DOHH2 (cell line): ENCODE data around the gene CHRNA5.

ENCODE experiments used
- H3F3A ChIP-seq: fragments of 200-600 bp; sonication (generic), shearing (Covaris generic); 2 replicates; pipeline ENCODE4 v1.6.0; 2016; ENCODE audit warnings: antibody characterized with exemption, mild to moderate bottlenecking; ENCODE audit not compliant: control insufficient read depth, insufficient read depth
- H3K27ac ChIP-seq: fragments of 200-600 bp; sonication (generic); 2 replicates; pipeline ENCODE4 v1.5.1; 2014; ENCODE audit warnings: low read depth, mild to moderate bottlenecking, low read length, moderate library complexity
- H3K27me3 ChIP-seq: fragments of 200-600 bp; sonication (generic); 2 replicates; pipeline ENCODE4 v1.6.1; 2014; ENCODE audit warnings: mild to moderate bottlenecking, low read length, mixed read lengths; ENCODE audit not compliant: control insufficient read depth
- H3K36me3 ChIP-seq: fragments of 200-600 bp; sonication (generic); 2 replicates; pipeline ENCODE4 v1.6.1; 2014; ENCODE audit warnings: mild to moderate bottlenecking, low read length, moderate library complexity, mixed read lengths; ENCODE audit not compliant: control insufficient read depth
- H3K4me1 ChIP-seq: fragments of 200-600 bp; sonication (generic); 2 replicates; pipeline ENCODE4 v1.6.1; 2014; ENCODE audit warnings: mild to moderate bottlenecking, low read length, mixed read lengths; ENCODE audit not compliant: control insufficient read depth
- H3K4me2 ChIP-seq: fragments of 200-600 bp; sonication (generic); 2 replicates; pipeline ENCODE4 v1.6.0; 2014; ENCODE audit warnings: mild to moderate bottlenecking, low read length, moderate library complexity
- H3K4me3 ChIP-seq: fragments of 200-600 bp; sonication (generic); 2 replicates; pipeline ENCODE4 v1.5.1; 2014; ENCODE audit warnings: mild to moderate bottlenecking, low read length, mixed read lengths
- H3K79me2 ChIP-seq: fragments of 200-600 bp; sonication (generic); 2 replicates; pipeline ENCODE4 v1.6.1; 2014; ENCODE audit warnings: mild to moderate bottlenecking, low read length, mixed read lengths; ENCODE audit not compliant: control insufficient read depth
- H3K9me2 ChIP-seq: fragments of 200-600 bp; sonication (generic); replicated peaks from 2 replicates; pipeline ENCODE4 v1.6.1; 2014; ENCODE audit warnings: mild to moderate bottlenecking, low read length, mixed read lengths; ENCODE audit not compliant: control insufficient read depth
- H3K9me3 ChIP-seq: fragments of 200-600 bp; sonication (generic); 2 replicates; pipeline ENCODE4 v1.6.1; 2014; ENCODE audit warnings: antibody characterized with exemption, low read length, mixed read lengths; ENCODE audit not compliant: control insufficient read depth, insufficient read depth
- H4K20me1 ChIP-seq: fragments of 200-600 bp; sonication (generic); 2 replicates; pipeline ENCODE4 v1.6.0; 2014; ENCODE audit warnings: low read depth, mild to moderate bottlenecking, antibody characterized with exemption, low read length, moderate library complexity; ENCODE audit not compliant: control insufficient read depth, insufficient read depth
- EZH2phosphoT487 ChIP-seq: fragments of 200-600 bp; sonication (generic); IDR thresholded peaks from 2 replicates; pipeline ENCODE4 v1.6.1; 2017; ENCODE audit warnings: borderline replicate concordance, mild to moderate bottlenecking, antibody characterized with exemption, low read length, moderate library complexity, mixed read lengths
- TF ChIP-seq, protein P1 (sequence below): fragments of 200-600 bp; sonication (generic); IDR thresholded peaks from one replicate; pipeline ENCODE4 v1.5.1; 2014; ENCODE audit warnings: antibody characterized with exemption, mild to moderate bottlenecking, low read depth, low read length; ENCODE audit not compliant: poor library complexity, severe bottlenecking

Gene CHRNA5

DNA sequence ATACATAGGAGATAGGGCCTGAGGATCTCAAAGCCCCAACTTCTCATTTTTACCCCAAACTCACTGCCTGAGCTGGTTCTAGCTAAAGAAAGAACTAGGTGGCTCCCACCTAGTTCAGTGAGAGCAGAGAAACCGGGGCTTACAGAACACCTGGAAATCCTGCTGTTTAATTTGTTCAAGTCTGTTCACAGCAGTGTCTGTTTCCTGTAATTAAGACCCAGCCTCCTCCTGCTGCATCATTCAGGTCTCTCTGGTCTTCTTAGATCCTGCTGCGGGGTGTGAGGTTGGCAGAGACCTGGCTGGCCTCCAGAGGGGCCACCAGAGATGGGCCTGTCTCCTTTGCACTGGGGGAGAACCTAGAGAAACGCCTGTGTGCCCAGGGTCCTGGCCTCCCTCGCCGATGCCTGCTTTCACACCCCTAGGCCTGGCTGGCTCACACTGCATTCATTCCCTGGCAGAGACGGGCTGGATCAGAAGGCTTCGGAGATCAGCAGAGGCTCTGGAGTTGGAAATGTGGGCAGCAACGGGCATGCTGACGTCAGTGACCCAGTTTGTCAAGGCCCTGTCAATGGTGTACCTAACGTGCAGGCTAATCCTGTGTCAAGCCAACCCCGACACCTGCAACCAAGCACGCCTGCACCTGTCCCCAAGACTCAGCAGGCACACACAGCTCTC lies 60.4 kb downstream of the CHRNA5 start:
- Histone ChIP-seq H3K4me3 (no peak overlapping the region), H3K4me1 (no peaks in the 10 kb centered on the region), H3K27ac (no peak overlapping the region), H3K79me2 (no peaks in the 10 kb centered on the region), H3K27me3 (peaks cover 2% of the 10 kb centered on the region; the same call in 1 of the 2 replicates), H3F3A (no peaks in the 10 kb centered on the region), H3K36me3 (no peaks in the 10 kb centered on the region), H4K20me1 (no peaks in the 10 kb centered on the region), H3K9me2 (no peaks in the 10 kb centered on the region), H3K9me3 (no peaks in the 10 kb centered on the region), H3K4me2 (no peak overlapping the region)
- TF ChIP-seq, protein P1, sequence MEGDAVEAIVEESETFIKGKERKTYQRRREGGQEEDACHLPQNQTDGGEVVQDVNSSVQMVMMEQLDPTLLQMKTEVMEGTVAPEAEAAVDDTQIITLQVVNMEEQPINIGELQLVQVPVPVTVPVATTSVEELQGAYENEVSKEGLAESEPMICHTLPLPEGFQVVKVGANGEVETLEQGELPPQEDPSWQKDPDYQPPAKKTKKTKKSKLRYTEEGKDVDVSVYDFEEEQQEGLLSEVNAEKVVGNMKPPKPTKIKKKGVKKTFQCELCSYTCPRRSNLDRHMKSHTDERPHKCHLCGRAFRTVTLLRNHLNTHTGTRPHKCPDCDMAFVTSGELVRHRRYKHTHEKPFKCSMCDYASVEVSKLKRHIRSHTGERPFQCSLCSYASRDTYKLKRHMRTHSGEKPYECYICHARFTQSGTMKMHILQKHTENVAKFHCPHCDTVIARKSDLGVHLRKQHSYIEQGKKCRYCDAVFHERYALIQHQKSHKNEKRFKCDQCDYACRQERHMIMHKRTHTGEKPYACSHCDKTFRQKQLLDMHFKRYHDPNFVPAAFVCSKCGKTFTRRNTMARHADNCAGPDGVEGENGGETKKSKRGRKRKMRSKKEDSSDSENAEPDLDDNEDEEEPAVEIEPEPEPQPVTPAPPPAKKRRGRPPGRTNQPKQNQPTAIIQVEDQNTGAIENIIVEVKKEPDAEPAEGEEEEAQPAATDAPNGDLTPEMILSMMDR: no peak
- no peak for TF ChIP-seq EZH2phosphoT487

DNA sequence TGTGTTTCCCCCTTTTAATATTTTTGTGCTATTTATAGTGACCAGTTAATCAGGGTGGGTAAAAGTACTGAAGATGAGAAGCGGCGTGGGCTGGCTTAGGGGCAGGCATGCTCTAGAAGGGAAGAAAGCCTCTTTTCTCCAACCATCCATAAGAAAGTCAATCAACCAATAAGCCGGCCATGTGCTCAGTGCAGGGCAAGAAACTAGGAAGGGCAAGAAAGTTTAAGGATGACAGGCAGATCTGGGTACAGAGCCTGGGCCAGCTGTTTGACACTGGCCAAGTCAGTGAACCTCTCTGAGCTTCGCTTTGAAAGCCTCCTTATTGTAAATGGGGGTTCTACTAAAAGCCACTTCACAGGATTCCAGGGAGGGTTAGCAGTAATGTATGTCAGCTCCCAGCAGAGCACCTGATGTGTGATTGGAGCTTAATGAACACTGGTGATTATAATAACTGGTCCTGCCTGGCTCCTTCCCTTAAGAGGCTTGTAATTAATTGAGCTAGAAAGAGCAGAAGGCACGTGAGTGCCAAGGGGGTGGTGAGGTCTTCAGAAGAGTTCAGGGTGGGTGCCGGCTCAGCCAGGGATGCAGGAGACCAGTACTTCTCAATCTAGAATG lies 61.2 kb downstream of the CHRNA5 start:
- Histone ChIP-seq H3K4me3 (no peak overlapping the region), H4K20me1 (no peaks in the 10 kb centered on the region), H3K27ac (no peak overlapping the region), H3K79me2 (no peaks in the 10 kb centered on the region), H3K4me1 (no peaks in the 10 kb centered on the region), H3K9me2 (no peaks in the 10 kb centered on the region), H3K4me2 (no peak overlapping the region), H3K36me3 (no peaks in the 10 kb centered on the region), H3K27me3 (peaks cover 2% of the 10 kb centered on the region; the same call in 1 of the 2 replicates), H3F3A (no peaks in the 10 kb centered on the region), H3K9me3 (no peaks in the 10 kb centered on the region)
- TF ChIP-seq, protein P1: no peak
- TF ChIP-seq EZH2phosphoT487: no peak

DNA sequence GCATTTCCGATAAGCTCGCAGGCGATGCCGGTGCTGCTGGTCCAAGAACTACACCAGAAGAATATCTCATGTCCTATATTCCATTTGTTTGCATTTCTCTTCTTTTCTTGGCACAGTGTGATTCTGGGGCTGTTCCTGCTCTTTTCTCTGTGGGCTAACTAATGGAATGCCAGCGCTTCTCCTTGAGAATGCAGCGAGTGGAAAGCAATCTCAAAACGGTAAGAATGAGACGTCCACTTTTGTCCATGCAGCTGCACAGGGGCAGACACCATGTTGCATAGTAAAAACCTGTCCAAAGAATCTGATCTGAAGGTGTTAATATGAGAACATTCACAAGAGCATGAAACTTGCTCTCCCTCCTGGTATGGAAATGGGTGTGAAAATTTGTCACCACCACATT lies 62.0 kb downstream of the CHRNA5 start:
- Histone ChIP-seq H3K27ac (no peak overlapping the region), H3K36me3 (no peaks in the 10 kb centered on the region), H3K27me3 (peaks cover 2% of the 10 kb centered on the region; the same call in 1 of the 2 replicates), H3F3A (no peaks in the 10 kb centered on the region), H3K9me3 (no peaks in the 10 kb centered on the region), H3K9me2 (no peaks in the 10 kb centered on the region), H3K4me3 (no peak overlapping the region), H3K4me1 (no peaks in the 10 kb centered on the region), H3K79me2 (no peaks in the 10 kb centered on the region), H4K20me1 (no peaks in the 10 kb centered on the region), H3K4me2 (no peak overlapping the region)
- no peak for TF ChIP-seq EZH2phosphoT487

DNA sequence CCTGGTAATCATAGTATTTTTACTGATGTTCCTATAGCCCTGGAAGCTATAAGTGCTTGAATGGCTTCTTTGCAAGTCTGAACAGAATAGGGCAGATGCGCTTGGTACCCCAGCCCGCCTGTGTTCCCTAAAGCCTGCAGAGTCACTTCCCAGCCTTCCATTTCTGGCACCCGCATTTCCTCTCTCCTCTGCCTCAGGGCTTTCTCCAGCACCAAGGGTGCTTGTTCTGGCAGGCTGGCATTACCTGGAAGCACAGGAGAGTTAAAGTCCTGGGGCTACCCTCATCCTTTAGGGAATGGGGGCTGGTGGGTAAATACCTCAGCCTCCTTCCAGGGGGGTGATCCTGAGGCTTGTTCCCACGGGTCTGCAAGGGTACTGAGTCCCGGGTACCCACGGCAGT lies 62.9 kb downstream of the CHRNA5 start:
- Histone ChIP-seq H3K9me2 (no peaks in the 10 kb centered on the region), H3K79me2 (no peaks in the 10 kb centered on the region), H3K36me3 (no peaks in the 10 kb centered on the region), H3K4me3 (no peak overlapping the region), H3K4me1 (no peaks in the 10 kb centered on the region), H4K20me1 (no peaks in the 10 kb centered on the region), H3K27ac (no peak overlapping the region), H3K4me2 (no peak overlapping the region), H3F3A (no peaks in the 10 kb centered on the region), H3K9me3 (peaks cover 5% of the 10 kb centered on the region; the same call in 1 of the 2 replicates), H3K27me3 (peaks cover 2% of the 10 kb centered on the region; the same call in 1 of the 2 replicates)
- TF ChIP-seq, protein P1: no peak
